HG03280 (cell line): ENCODE data around the gene PRND.

Source experiments
- ATAC-seq: cut with Tn5 transposase; IDR thresholded peaks from one replicate; pipeline ENCODE4 v1.9.1; 2021; ENCODE audit warnings: mild to moderate bottlenecking, moderate library complexity; ENCODE audit not compliant: unreplicated experiment

Gene PRND

DNA sequence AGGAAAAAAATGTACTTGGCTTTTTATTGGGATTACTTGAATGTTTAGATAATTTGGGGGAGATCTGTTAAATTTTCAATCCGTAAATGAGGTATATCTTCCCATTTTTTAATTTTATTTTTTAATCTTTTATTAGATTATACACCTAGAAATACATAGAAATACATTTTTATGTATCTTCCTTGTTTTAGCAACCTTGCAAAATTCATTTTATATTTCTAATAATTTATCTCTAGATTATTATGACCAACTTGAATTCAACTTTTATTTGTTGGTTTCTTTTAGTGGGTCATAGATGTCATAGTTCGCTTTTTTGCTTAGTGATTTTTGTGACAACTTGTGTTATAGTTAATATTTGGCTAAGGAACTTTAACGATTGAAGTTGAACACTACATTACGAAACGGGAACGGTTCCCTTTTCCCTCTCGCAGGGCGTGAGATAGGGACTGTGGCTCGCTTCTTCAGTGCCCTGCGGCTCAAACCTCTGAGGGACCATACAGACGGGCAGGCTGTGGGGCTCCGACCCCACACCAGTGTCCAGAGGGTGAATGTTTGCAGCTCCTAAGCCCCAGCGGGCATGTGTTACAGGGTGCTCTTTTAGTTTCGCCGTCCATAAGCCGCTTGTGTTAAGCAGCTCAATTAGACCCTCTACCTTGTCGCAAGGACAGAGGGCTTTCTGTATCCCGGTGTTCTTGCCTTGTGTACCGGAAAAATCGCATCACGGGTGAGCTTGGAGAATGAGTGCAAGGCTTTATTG is 53.8 kb downstream of the PRND start:
- ATAC-seq: no peak

- ATAC-seq: no peak
These were observed 54.4 kb downstream of the PRND start for GRCh38 chr20:4776079-4776630.
